ENCODE results near the gene PLVAP. TPM values are rescaled to one million over a fixed set of nuclear protein-coding genes. Genes with fewer than 3 reads are reported as not detected.

Gene PLVAP
- total RNA-seq, 1 experiment from 2014 or later, result not detected

GRCh38 chr19:17404621-17405249 is 27.6 kb upstream of the PLVAP start:
- Histone ChIP-seq H3K4me1 (peaks cover 13% of the 10 kb centered on the region), H3K27me3 (replicated peaks; ENCODE audit: control insufficient read depth, insufficient read depth, low read length) (no peaks in the 10 kb centered on the region), H3K9me3 (no peaks in the 10 kb centered on the region), H3K4me3 (ENCODE audit: low read depth, low read length) (peak overlapping the region; percentile 42), H3K36me3 (ENCODE audit: control insufficient read depth, insufficient read depth, low read length) (peaks cover 2% of the 10 kb centered on the region; the same call in 1 of the 2 replicates)
- no TSS peak for BruUV-seq (replicated peaks)
- Mint-ChIP-seq H3K4me1 (ENCODE audit: low read depth, unreplicated experiment) (peaks cover 10% of the 10 kb centered on the region), H3K9me3 (ENCODE audit: unreplicated experiment) (no peaks in the 10 kb centered on the region), H3K4me3 (ENCODE audit: unreplicated experiment) (peak overlapping the region; percentile 76), H3K27ac (ENCODE audit: unreplicated experiment) (peak overlapping the region; percentile 10), H3K36me3 (ENCODE audit: insufficient read depth, unreplicated experiment) (peaks cover 21% of the 10 kb centered on the region), H3K27me3 (ENCODE audit: insufficient read depth, unreplicated experiment) (no peaks in the 10 kb centered on the region)
- POLR2A ChIA-PET, result interaction anchor here (0.5 to 1.5 kb wide), 5 partner anchors 15 to 888 kb away, joined by 3 to 15 read pairs (median 6); partner anchors contain the start of gene MVB12A
- DNase-seq, result no peak
- CTCF ChIA-PET, result interaction anchor here (0.7 to 1.2 kb wide), 3 partner anchors 15 to 112 kb away, joined by 3 to 6 read pairs (median 4); partner anchors contain the start of gene MVB12A
- TF ChIP-seq CTCF (IDR thresholded peaks at IDR 0.05; ENCODE audit: insufficient read depth in 1 of 2, low read depth in 1 of 2, low read length in 1 of 2, severe bottlenecking in 1 of 2, unreplicated experiment in 1 of 2), result no peak
- intact Hi-C loops (cut with micrococcal nuclease; ENCODE audit: unreplicated experiment), result no loop called here

- intact Hi-C loops (cut with micrococcal nuclease; ENCODE audit: unreplicated experiment), result no loop called here
- no peak for DNase-seq
- Histone ChIP-seq H3K4me3 (ENCODE audit: low read depth, low read length) (peak overlapping the region; percentile 42; the same call in 1 of the 2 replicates), H3K27me3 (replicated peaks; ENCODE audit: control insufficient read depth, insufficient read depth, low read length) (no peaks in the 10 kb centered on the region), H3K9me3 (no peaks in the 10 kb centered on the region), H3K36me3 (ENCODE audit: control insufficient read depth, insufficient read depth, low read length) (peaks cover 2% of the 10 kb centered on the region; the same call in 1 of the 2 replicates), H3K4me1 (peaks cover 13% of the 10 kb centered on the region)
- H3K36me3 Mint-ChIP-seq (ENCODE audit: insufficient read depth, unreplicated experiment), result peaks cover 21% of the 10 kb centered on the region
- ChIA-PET CTCF (no interaction called here), POLR2A (no interaction called here)
- no TSS peak for BruUV-seq (replicated peaks)
- no peak for TF ChIP-seq CTCF (IDR thresholded peaks at IDR 0.05; ENCODE audit: insufficient read depth in 1 of 2, low read depth in 1 of 2, low read length in 1 of 2, severe bottlenecking in 1 of 2, unreplicated experiment in 1 of 2)
- no peak overlapping the region for H3K27ac Mint-ChIP-seq (ENCODE audit: unreplicated experiment)
- H3K27me3 Mint-ChIP-seq (ENCODE audit: insufficient read depth, unreplicated experiment), result no peaks in the 10 kb centered on the region
- peak overlapping the region; percentile 76 for H3K4me3 Mint-ChIP-seq (ENCODE audit: unreplicated experiment)
- H3K4me1 Mint-ChIP-seq (ENCODE audit: low read depth, unreplicated experiment), result peaks cover 10% of the 10 kb centered on the region
- no peaks in the 10 kb centered on the region for H3K9me3 Mint-ChIP-seq (ENCODE audit: unreplicated experiment)
Observed at GRCh38 chr19:17404015-17404414, 26.9 kb upstream of the PLVAP start.

GRCh38 chr19:17402982-17403855 is 26.1 kb upstream of the PLVAP start:
- Histone ChIP-seq H3K36me3 (ENCODE audit: control insufficient read depth, insufficient read depth, low read length) (peaks cover 2% of the 10 kb centered on the region; the same call in 1 of the 2 replicates), H3K9me3 (no peaks in the 10 kb centered on the region), H3K4me3 (ENCODE audit: low read depth, low read length) (no peak overlapping the region), H3K27me3 (replicated peaks; ENCODE audit: control insufficient read depth, insufficient read depth, low read length) (no peaks in the 10 kb centered on the region), H3K4me1 (peaks cover 13% of the 10 kb centered on the region)
- Mint-ChIP-seq H3K27ac (ENCODE audit: unreplicated experiment) (no peak overlapping the region), H3K36me3 (ENCODE audit: insufficient read depth, unreplicated experiment) (peaks cover 21% of the 10 kb centered on the region), H3K9me3 (ENCODE audit: unreplicated experiment) (no peaks in the 10 kb centered on the region), H3K27me3 (ENCODE audit: insufficient read depth, unreplicated experiment) (no peaks in the 10 kb centered on the region), H3K4me3 (ENCODE audit: unreplicated experiment) (no peak overlapping the region), H3K4me1 (ENCODE audit: low read depth, unreplicated experiment) (peaks cover 10% of the 10 kb centered on the region)
- intact Hi-C loops (cut with micrococcal nuclease; ENCODE audit: unreplicated experiment), result no loop called here
- ChIA-PET POLR2A (no interaction called here), CTCF (no interaction called here)
- BruUV-seq (replicated peaks), result TSS peak; percentile 12
- DNase-seq, result no peak
- TF ChIP-seq CTCF (IDR thresholded peaks at IDR 0.05; ENCODE audit: insufficient read depth in 1 of 2, low read depth in 1 of 2, low read length in 1 of 2, severe bottlenecking in 1 of 2, unreplicated experiment in 1 of 2), result no peak

Measured in Caco-2 (cell line).